ENCODE results near the gene MFSD11.

DNA sequence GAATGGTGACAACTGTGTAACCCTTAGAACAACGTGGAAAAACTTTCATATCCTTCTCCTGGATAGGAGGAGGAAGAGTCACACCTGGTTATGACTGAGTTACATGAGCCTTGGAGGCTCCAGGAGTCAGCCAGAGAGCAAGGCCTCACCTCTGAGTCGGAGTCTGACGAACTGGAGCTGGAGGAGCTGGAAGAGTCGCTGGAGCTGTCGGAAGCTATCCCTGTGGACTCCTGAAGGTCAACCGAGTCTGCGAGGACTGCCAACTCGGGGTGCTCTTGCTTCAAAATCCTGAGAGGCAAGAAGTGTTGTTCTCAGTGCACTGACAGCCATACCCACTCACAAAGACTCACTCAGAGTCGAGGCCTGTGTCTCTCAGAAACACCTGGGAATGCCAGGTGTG is 17.7 kb upstream of the MFSD11 start:
- TF ChIP-seq POLR2A (IDR thresholded peaks at IDR 0.05) = no peak
- TF ChIP-seq, protein P1, sequence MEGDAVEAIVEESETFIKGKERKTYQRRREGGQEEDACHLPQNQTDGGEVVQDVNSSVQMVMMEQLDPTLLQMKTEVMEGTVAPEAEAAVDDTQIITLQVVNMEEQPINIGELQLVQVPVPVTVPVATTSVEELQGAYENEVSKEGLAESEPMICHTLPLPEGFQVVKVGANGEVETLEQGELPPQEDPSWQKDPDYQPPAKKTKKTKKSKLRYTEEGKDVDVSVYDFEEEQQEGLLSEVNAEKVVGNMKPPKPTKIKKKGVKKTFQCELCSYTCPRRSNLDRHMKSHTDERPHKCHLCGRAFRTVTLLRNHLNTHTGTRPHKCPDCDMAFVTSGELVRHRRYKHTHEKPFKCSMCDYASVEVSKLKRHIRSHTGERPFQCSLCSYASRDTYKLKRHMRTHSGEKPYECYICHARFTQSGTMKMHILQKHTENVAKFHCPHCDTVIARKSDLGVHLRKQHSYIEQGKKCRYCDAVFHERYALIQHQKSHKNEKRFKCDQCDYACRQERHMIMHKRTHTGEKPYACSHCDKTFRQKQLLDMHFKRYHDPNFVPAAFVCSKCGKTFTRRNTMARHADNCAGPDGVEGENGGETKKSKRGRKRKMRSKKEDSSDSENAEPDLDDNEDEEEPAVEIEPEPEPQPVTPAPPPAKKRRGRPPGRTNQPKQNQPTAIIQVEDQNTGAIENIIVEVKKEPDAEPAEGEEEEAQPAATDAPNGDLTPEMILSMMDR (IDR thresholded peaks at IDR 0.05) = no peak

Data from heart left ventricle (tissue), 13 donors.